ENCODE measurements around the gene MBNL2. TPM values are rescaled to one million over a fixed set of nuclear protein-coding genes. Genes with fewer than 3 reads are reported as not detected.

MBNL2 gene
- total and polyA plus RNA-seq, 2 experiments from 2014 or later, result 46.7 to 79.5 TPM

DNA sequence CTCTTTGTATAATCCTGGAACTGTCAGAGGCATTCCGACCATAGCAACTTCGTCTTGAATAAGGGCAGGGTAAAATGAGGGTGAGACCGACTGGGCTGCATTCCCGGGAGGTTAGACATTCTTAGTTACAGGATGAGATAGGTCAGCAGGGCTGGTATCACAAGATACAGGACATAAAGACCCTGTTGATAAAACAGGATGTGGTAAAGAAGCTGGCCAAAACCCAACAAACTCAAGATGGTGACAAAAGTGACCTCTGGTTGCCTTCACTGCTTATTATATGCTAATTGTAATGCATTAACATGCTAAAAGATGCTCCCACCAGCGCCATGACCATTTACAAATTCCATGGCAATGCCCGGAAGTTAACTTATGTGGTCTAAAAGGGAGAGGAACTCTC lies 27.7 kb upstream of the MBNL2 start:
- in situ Hi-C loops (cut with MboI), result no loop called here

DNA sequence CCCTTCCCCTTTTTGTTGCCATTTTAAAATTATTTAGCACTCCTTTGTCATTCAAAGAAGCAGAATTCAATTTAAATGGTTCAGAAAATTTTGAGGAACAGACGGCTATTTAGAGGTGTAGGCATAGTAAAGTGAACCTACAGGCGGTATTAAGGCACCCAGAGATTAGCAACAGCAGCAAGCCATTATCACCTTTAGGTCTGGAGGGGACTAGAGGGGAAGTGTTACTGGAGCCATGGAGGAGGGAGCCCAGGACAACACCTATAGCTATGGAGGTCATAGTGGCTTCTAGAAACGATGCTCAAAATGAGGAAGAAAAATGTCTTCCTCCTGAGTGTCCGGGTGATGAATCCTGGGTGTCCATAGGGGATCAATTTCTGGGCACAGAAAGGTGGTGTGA lies 25.8 kb upstream of the MBNL2 start:
- Histone ChIP-seq H3K79me2 (ENCODE audit: insufficient read depth) (no peaks in the 10 kb centered on the region), H3K9me3 (ENCODE audit: low read depth) (no peaks in the 10 kb centered on the region), H3K9ac (no peak overlapping the region), H3K27ac (no peak overlapping the region), H4K20me1 (ENCODE audit: insufficient read depth) (no peaks in the 10 kb centered on the region), H2AFZ (no peak overlapping the region), H3K27me3 (replicated peaks; ENCODE audit: insufficient read depth) (no peaks in the 10 kb centered on the region; the same call in 1 of the 2 replicates), H3K4me3 (no peak overlapping the region), H3K36me3 (ENCODE audit: low read depth) (no peaks in the 10 kb centered on the region), H3K9me2 (ENCODE audit: insufficient read depth) (no peaks in the 10 kb centered on the region), H3K4me2 (ENCODE audit: unreplicated experiment) (no peak overlapping the region), H3F3A (ENCODE audit: insufficient read depth) (no peaks in the 10 kb centered on the region), H3K4me1 (ENCODE audit: insufficient read depth) (no peaks in the 10 kb centered on the region; the same call in 1 of the 2 replicates)
- DNase-seq, result no peak
- 70 to 77% methylated on average over 4 of the region's 4 CpGs for WGBS, 2 experiments (ENCODE audit: low coverage in 1 of 2, low lambda C conversion rate in 2 of 2, missing lambda C conversion rate in 2 of 2)
- TF ChIP-seq EZH2 (IDR thresholded peaks at IDR 0.05; ENCODE audit: insufficient read depth, poor library complexity, severe bottlenecking) (no peak), EZH2phosphoT487 (IDR thresholded peaks at IDR 0.05; ENCODE audit: insufficient read depth, low read depth) (no peak)
- in situ Hi-C loops (cut with MboI), result no loop called here

More for the DNA sequence above, 27.7 kb upstream of the MBNL2 start:
- H3K27me3 ChIP-seq (replicated peaks; ENCODE audit: insufficient read depth), result no peaks in the 10 kb centered on the region; the same call in 1 of the 2 replicates
- TF ChIP-seq EZH2 (IDR thresholded peaks at IDR 0.05; ENCODE audit: insufficient read depth, poor library complexity, severe bottlenecking) (no peak), EZH2phosphoT487 (IDR thresholded peaks at IDR 0.05; ENCODE audit: insufficient read depth, low read depth) (no peak)
- 76 to 78% methylated on average over 6 of the region's 6 CpGs for WGBS, 2 experiments (ENCODE audit: low coverage in 1 of 2, low lambda C conversion rate in 2 of 2, missing lambda C conversion rate in 2 of 2)
- H3K4me2 ChIP-seq (ENCODE audit: unreplicated experiment), result no peak overlapping the region
- peak; percentile 2 for DNase-seq
- H3F3A ChIP-seq (ENCODE audit: insufficient read depth), result no peaks in the 10 kb centered on the region
- H3K79me2 ChIP-seq (ENCODE audit: insufficient read depth), result no peaks in the 10 kb centered on the region
- no peaks in the 10 kb centered on the region for H3K36me3 ChIP-seq (ENCODE audit: low read depth)
- H3K27ac ChIP-seq, result no peak overlapping the region
- no peaks in the 10 kb centered on the region; the same call in 1 of the 2 replicates for H3K4me1 ChIP-seq (ENCODE audit: insufficient read depth)
- H3K9ac ChIP-seq, result no peak overlapping the region
- no peaks in the 10 kb centered on the region for H3K9me2 ChIP-seq (ENCODE audit: insufficient read depth)
- no peaks in the 10 kb centered on the region for H4K20me1 ChIP-seq (ENCODE audit: insufficient read depth)
- H3K4me3 ChIP-seq, result no peak overlapping the region
- no peaks in the 10 kb centered on the region for H3K9me3 ChIP-seq (ENCODE audit: low read depth)
- no peak overlapping the region for H2AFZ ChIP-seq

DNA sequence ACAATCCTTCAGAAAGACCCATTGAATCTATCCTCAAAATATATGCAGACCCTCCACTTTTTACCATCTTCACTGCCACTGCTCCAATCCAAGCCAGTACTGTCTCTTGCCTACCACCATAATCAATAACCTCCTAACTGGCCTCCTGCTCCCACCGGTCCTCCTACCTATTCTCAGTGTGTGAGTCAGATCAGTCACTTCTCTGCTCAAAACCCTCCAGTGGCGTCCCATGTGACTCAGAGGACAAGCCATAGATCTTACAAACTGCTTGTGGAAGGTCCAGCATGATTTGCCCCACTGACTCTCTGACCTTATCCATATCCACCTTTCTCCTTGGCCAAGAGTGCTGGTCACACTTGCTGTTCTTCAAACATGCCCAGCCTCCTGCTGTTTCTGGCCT lies 23.4 kb upstream of the MBNL2 start:
- no peak overlapping the region for H3K9ac ChIP-seq
- H3K9me3 ChIP-seq (ENCODE audit: low read depth), result no peaks in the 10 kb centered on the region
- H3K27me3 ChIP-seq (replicated peaks; ENCODE audit: insufficient read depth), result no peaks in the 10 kb centered on the region; the same call in 1 of the 2 replicates
- H3K4me1 ChIP-seq (ENCODE audit: insufficient read depth), result no peaks in the 10 kb centered on the region; the same call in 1 of the 2 replicates
- H2AFZ ChIP-seq, result no peak overlapping the region
- H3K4me3 ChIP-seq, result no peak overlapping the region
- no peaks in the 10 kb centered on the region for H3K9me2 ChIP-seq (ENCODE audit: insufficient read depth)
- H4K20me1 ChIP-seq (ENCODE audit: insufficient read depth), result no peaks in the 10 kb centered on the region
- H3K4me2 ChIP-seq (ENCODE audit: unreplicated experiment), result no peak overlapping the region
- H3F3A ChIP-seq (ENCODE audit: insufficient read depth), result no peaks in the 10 kb centered on the region
- WGBS, 2 experiments (ENCODE audit: low coverage in 1 of 2, low lambda C conversion rate in 2 of 2, missing lambda C conversion rate in 2 of 2), result 68 to 71% methylated on average over 2 of the region's 2 CpGs
- no peak overlapping the region for H3K27ac ChIP-seq
- in situ Hi-C loops (cut with MboI), result no loop called here
- no peaks in the 10 kb centered on the region for H3K36me3 ChIP-seq (ENCODE audit: low read depth)
- DNase-seq, result no peak
- TF ChIP-seq EZH2 (IDR thresholded peaks at IDR 0.05; ENCODE audit: insufficient read depth, poor library complexity, severe bottlenecking), result no peak
- no peak for TF ChIP-seq EZH2phosphoT487 (IDR thresholded peaks at IDR 0.05; ENCODE audit: insufficient read depth, low read depth)
- no peaks in the 10 kb centered on the region for H3K79me2 ChIP-seq (ENCODE audit: insufficient read depth)

DNA sequence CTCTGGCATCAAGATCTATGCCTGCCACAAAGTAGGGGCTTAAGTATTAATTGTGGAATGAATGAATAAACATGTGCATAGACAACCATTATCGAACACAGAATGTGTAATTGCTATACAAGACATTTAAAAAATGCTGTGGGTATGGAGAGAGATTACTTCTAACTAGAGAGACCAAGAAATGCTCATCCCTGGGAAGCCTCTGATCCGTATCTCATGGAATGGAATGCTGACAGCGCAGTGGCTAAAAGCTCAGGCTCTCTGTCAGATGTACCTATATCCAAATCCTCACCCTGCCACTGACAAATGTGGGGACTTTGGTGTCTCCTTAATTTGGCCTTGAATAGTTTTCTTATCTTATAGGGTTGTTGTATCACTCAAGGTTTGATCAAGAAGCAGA lies 22.7 kb upstream of the MBNL2 start:
- 80 to 82% methylated on average over 3 of the region's 3 CpGs for WGBS, 2 experiments (ENCODE audit: low coverage in 1 of 2, low lambda C conversion rate in 2 of 2, missing lambda C conversion rate in 2 of 2)
- Histone ChIP-seq H3K4me3 (no peak overlapping the region), H3K79me2 (ENCODE audit: insufficient read depth) (no peaks in the 10 kb centered on the region), H3K9ac (no peak overlapping the region), H3K27me3 (replicated peaks; ENCODE audit: insufficient read depth) (no peaks in the 10 kb centered on the region; the same call in 1 of the 2 replicates), H3K27ac (no peak overlapping the region), H3K36me3 (ENCODE audit: low read depth) (no peaks in the 10 kb centered on the region), H3K4me1 (ENCODE audit: insufficient read depth) (no peaks in the 10 kb centered on the region; the same call in 1 of the 2 replicates), H3F3A (ENCODE audit: insufficient read depth) (no peaks in the 10 kb centered on the region), H3K9me2 (ENCODE audit: insufficient read depth) (no peaks in the 10 kb centered on the region), H3K4me2 (ENCODE audit: unreplicated experiment) (no peak overlapping the region), H3K9me3 (ENCODE audit: low read depth) (no peaks in the 10 kb centered on the region), H4K20me1 (ENCODE audit: insufficient read depth) (no peaks in the 10 kb centered on the region), H2AFZ (no peak overlapping the region)
- no peak for TF ChIP-seq EZH2phosphoT487 (IDR thresholded peaks at IDR 0.05; ENCODE audit: insufficient read depth, low read depth)
- TF ChIP-seq EZH2 (IDR thresholded peaks at IDR 0.05; ENCODE audit: insufficient read depth, poor library complexity, severe bottlenecking), result no peak
- in situ Hi-C loops (cut with MboI), result no loop called here
- DNase-seq, result no peak
